Measurements from ENCODE around the gene ACBD6. TPM values are rescaled to one million over a fixed set of nuclear protein-coding genes. Genes with fewer than 3 reads are reported as not detected.
A peak's percentile ranks its signal among the peaks of the same experiment; 100 is the strongest.

ACBD6 gene
- total RNA-seq, 1 experiment from 2014 or later, result 73.6 TPM

DNA sequence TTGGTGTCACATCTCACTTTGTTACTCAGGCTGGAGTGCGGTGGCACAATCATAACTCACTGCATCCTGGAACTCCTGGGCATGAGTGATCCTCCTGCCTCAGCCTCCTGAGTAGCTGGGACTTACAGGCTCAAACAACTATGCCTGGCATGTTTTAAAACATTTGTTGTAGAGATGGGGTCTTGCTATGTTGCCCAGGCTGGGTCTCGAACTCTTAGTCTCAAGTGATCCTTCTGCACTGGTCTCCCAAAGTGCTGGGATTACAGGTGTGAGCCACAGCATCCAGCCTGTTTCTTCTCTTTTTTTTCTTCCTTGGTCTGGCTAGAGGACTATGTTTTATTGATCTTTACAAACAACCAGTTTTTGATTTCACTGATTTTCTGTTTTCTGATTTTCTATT is 207.7 kb downstream of the ACBD6 start:
- no peak overlapping the region for H3K27ac Mint-ChIP-seq (ENCODE audit: unreplicated experiment)
- TF ChIP-seq, protein P1, sequence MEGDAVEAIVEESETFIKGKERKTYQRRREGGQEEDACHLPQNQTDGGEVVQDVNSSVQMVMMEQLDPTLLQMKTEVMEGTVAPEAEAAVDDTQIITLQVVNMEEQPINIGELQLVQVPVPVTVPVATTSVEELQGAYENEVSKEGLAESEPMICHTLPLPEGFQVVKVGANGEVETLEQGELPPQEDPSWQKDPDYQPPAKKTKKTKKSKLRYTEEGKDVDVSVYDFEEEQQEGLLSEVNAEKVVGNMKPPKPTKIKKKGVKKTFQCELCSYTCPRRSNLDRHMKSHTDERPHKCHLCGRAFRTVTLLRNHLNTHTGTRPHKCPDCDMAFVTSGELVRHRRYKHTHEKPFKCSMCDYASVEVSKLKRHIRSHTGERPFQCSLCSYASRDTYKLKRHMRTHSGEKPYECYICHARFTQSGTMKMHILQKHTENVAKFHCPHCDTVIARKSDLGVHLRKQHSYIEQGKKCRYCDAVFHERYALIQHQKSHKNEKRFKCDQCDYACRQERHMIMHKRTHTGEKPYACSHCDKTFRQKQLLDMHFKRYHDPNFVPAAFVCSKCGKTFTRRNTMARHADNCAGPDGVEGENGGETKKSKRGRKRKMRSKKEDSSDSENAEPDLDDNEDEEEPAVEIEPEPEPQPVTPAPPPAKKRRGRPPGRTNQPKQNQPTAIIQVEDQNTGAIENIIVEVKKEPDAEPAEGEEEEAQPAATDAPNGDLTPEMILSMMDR (IDR thresholded peaks at IDR 0.05; ENCODE audit: unreplicated experiment), result no peak
- H3K27me3 Mint-ChIP-seq (ENCODE audit: unreplicated experiment), result no peaks in the 10 kb centered on the region
- CTCF ChIA-PET, result no interaction called here
- H3K9me3 Mint-ChIP-seq (ENCODE audit: low read depth, unreplicated experiment), result peaks cover 2% of the 10 kb centered on the region
- intact Hi-C loops (cut with micrococcal nuclease; ENCODE audit: unreplicated experiment), result no loop called here
- no peak for DNase-seq
- BruUV-seq (replicated peaks), result no TSS peak
- H3K4me1 Mint-ChIP-seq (ENCODE audit: low read depth, unreplicated experiment), result peaks cover 36% of the 10 kb centered on the region
- no peaks in the 10 kb centered on the region for H3K36me3 Mint-ChIP-seq (ENCODE audit: insufficient read depth, unreplicated experiment)
- no peak overlapping the region for H3K4me3 Mint-ChIP-seq (ENCODE audit: low read depth, unreplicated experiment)

DNA sequence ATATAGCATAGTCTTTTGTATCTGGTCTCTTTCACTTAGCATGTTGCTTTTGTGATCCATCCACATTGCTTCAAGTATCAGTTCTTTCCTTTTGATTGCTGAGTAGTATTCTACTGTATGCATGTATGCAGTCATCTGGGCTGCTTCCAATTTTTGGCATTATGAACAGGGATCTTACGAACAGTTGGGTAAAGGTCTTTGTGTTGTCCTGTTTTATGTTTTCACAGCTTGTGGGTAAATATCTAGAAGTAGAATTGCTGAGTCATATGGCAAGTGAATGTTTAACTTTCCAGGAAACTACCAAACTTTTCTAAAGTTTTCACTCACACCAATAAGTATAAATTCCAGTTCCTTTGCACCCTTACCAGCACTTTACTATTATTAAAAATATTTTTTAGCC is 211.4 kb downstream of the ACBD6 start:
- TF ChIP-seq, protein P1 (IDR thresholded peaks at IDR 0.05; ENCODE audit: unreplicated experiment), result no peak
- CTCF ChIA-PET, result no interaction called here
- no peak for DNase-seq
- intact Hi-C loops (cut with micrococcal nuclease; ENCODE audit: unreplicated experiment), result no loop called here
- H3K27ac Mint-ChIP-seq (ENCODE audit: unreplicated experiment), result peak overlapping the region; percentile 34
- peaks cover 2% of the 10 kb centered on the region for H3K9me3 Mint-ChIP-seq (ENCODE audit: low read depth, unreplicated experiment)
- H3K36me3 Mint-ChIP-seq (ENCODE audit: insufficient read depth, unreplicated experiment), result no peaks in the 10 kb centered on the region
- H3K4me1 Mint-ChIP-seq (ENCODE audit: low read depth, unreplicated experiment), result peaks cover 22% of the 10 kb centered on the region
- H3K4me3 Mint-ChIP-seq (ENCODE audit: low read depth, unreplicated experiment), result no peak overlapping the region
- BruUV-seq (replicated peaks), result no TSS peak
- no peaks in the 10 kb centered on the region for H3K27me3 Mint-ChIP-seq (ENCODE audit: unreplicated experiment)

DNA sequence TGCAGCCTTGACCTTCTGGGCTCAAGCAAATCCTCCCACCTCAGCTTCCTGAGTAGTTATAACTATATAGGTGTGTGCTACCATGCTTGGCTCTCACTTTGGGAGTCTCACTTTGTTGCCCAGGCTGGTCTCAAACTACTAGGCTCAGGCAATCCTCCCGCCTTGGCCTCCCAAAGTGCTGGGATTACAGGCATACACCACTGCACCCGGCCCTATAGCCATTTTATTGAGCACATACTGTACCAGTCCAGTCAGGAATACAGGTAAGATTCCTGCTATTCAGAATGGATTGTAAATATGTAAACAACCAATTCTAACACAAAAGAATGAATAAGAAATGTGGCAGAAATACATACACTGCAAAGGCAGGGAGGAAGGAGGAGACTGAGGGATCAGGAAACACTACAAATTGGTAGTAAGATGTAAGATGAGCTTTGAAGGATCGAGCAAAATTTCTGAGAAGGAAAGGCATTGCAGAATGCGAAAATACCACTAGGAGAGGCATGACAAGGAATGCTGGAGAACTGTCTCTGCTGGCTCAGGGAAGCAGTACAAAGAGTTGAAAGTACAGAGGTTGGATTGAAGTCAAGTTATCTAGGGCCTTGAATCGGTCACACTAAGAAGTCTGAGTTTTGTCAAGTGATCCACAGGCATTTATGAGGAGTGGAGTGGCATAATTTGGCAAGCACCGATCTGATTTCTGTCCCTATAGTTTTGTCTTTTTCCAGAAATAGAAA is 211.9 kb downstream of the ACBD6 start:
- BruUV-seq (replicated peaks), result no TSS peak
- peak overlapping the region; percentile 34 for H3K27ac Mint-ChIP-seq (ENCODE audit: unreplicated experiment)
- intact Hi-C loops (cut with micrococcal nuclease; ENCODE audit: unreplicated experiment), result no loop called here
- H3K36me3 Mint-ChIP-seq (ENCODE audit: insufficient read depth, unreplicated experiment), result no peaks in the 10 kb centered on the region
- no peak overlapping the region for H3K4me3 Mint-ChIP-seq (ENCODE audit: low read depth, unreplicated experiment)
- TF ChIP-seq, protein P1 (IDR thresholded peaks at IDR 0.05; ENCODE audit: unreplicated experiment), result no peak
- CTCF ChIA-PET, result no interaction called here
- H3K9me3 Mint-ChIP-seq (ENCODE audit: low read depth, unreplicated experiment), result peaks cover 2% of the 10 kb centered on the region
- DNase-seq, result no peak
- no peaks in the 10 kb centered on the region for H3K27me3 Mint-ChIP-seq (ENCODE audit: unreplicated experiment)
- H3K4me1 Mint-ChIP-seq (ENCODE audit: low read depth, unreplicated experiment), result peaks cover 22% of the 10 kb centered on the region

DNA sequence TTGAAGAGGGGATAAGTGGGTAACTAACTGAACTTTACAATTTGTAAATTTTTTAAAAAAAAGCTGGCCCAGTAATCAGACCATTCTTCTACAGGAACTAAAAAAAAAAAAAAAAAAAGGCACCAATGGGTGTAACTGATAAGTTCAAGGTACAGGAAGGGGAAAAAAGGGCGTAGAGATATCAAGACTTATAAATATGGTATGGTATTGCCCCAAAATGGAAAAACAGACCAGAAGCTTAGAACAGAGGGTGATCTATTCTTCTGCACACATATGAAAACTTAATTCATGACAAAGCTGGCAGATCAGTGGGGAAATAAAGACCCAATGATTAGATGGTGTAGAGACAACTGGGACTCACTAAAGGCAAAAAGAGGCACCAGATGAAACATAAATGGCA is 213.4 kb downstream of the ACBD6 start:
- no peak for DNase-seq
- CTCF ChIA-PET, result no interaction called here
- intact Hi-C loops (cut with micrococcal nuclease; ENCODE audit: unreplicated experiment), result no loop called here
- H3K36me3 Mint-ChIP-seq (ENCODE audit: insufficient read depth, unreplicated experiment), result peaks cover 5% of the 10 kb centered on the region
- peaks cover 2% of the 10 kb centered on the region for H3K9me3 Mint-ChIP-seq (ENCODE audit: low read depth, unreplicated experiment)
- no peak overlapping the region for H3K27ac Mint-ChIP-seq (ENCODE audit: unreplicated experiment)
- peaks cover 22% of the 10 kb centered on the region for H3K4me1 Mint-ChIP-seq (ENCODE audit: low read depth, unreplicated experiment)
- no TSS peak for BruUV-seq (replicated peaks)
- H3K4me3 Mint-ChIP-seq (ENCODE audit: low read depth, unreplicated experiment), result no peak overlapping the region
- no peaks in the 10 kb centered on the region for H3K27me3 Mint-ChIP-seq (ENCODE audit: unreplicated experiment)
- TF ChIP-seq, protein P1 (IDR thresholded peaks at IDR 0.05; ENCODE audit: unreplicated experiment), result no peak
